AG04450 (cell line): ENCODE results near the gene MRGPRG. TPM values are rescaled to one million over a fixed set of nuclear protein-coding genes. Genes with fewer than 3 reads are reported as not detected.

Experiments
- CTCF ChIA-PET: fragments of 300-600, 350-600 bp; formaldehyde crosslinking; extraction: SDS; loops from one replicate; lab custom pipeline; 2022; ENCODE audit warnings: antibody characterized with exemption, inconsistent platforms; lab: Charles Lee
- POLR2A ChIA-PET: fragments of 350-600 bp; formaldehyde crosslinking; extraction: SDS; loops from one replicate; lab custom pipeline; 2021; ENCODE audit warnings: antibody characterized with exemption, inconsistent platforms; lab: Yijun Ruan, JAX
- DNase-seq: peaks from one replicate; pipeline ENCODE4 v3.0.0-alpha.2; 2011; ENCODE audit warnings: low read depth, low spot score
- H3K27ac ChIP-seq: one replicate; pipeline ENCODE4 v1.5.1; 2012; ENCODE audit warnings: low read depth, low read length, control low read depth
- H3K27me3 ChIP-seq: one replicate; pipeline ENCODE4 v1.6.0; 2012; ENCODE audit warnings: low read length; ENCODE audit not compliant: control insufficient read depth, insufficient read depth
- H3K4me3 ChIP-seq: 2 replicates; pipeline ENCODE4 v1.5.1; 2011; ENCODE audit warnings: mild to moderate bottlenecking, low read depth, low read length, control low read depth
- H3K9me3 ChIP-seq: 2 replicates; pipeline ENCODE4 v1.5.1; 2012; ENCODE audit warnings: low read length; ENCODE audit not compliant: control insufficient read depth, insufficient read depth
- CTCF ChIP-seq: IDR thresholded peaks from 2 replicates; pipeline ENCODE4 v1.5.1; 2011; ENCODE audit warnings: low read depth, low read length, control low read depth, inconsistent platforms
- polyA plus RNA-seq: library from polyadenylated mRNA; depleted of rRNA; stranded (reverse); fragments of >200 nt; gene quantifications from 2 replicates; pipeline ENCODE4 v1.2.3, GENCODE V29; 2011

MRGPRG gene
- polyA plus RNA-seq, 1 experiment: not detected

- ChIA-PET POLR2A (no interaction called here), CTCF (no interaction called here)
- H3K27me3 ChIP-seq: peaks cover 54% of the 10 kb centered on the region
- TF ChIP-seq CTCF: no peak
- no peak overlapping the region for H3K4me3 ChIP-seq
- H3K27ac ChIP-seq: no peak overlapping the region
- H3K9me3 ChIP-seq: peaks cover 4% of the 10 kb centered on the region; the same call in 1 of the 2 replicates
- DNase-seq: no peak
Measured at GRCh38 chr11:3224401-3225057, 5.9 kb upstream of the MRGPRG start.

- H3K27me3 ChIP-seq: peaks cover 60% of the 10 kb centered on the region
- POLR2A ChIA-PET: no interaction called here
- no peak overlapping the region for H3K27ac ChIP-seq
- H3K9me3 ChIP-seq: peaks cover 4% of the 10 kb centered on the region; the same call in 1 of the 2 replicates
- CTCF ChIA-PET: interaction anchor here (0.6 kb wide), 1 partner anchor 294 kb away, joined by 3 read pairs; no protein-coding TSS in a partner anchor
- DNase-seq: no peak
- no peak overlapping the region for H3K4me3 ChIP-seq
- no peak for TF ChIP-seq CTCF
Measured at GRCh38 chr11:3223932-3224381, 5.3 kb upstream of the MRGPRG start.

- no peak for TF ChIP-seq CTCF
- DNase-seq: no peak
- CTCF ChIA-PET: interaction anchor here (0.6 kb wide), 1 partner anchor 293 kb away, joined by 3 read pairs; no protein-coding TSS in a partner anchor
- peaks cover 64% of the 10 kb centered on the region for H3K27me3 ChIP-seq
- POLR2A ChIA-PET: no interaction called here
- peaks cover 2% of the 10 kb centered on the region; the same call in 1 of the 2 replicates for H3K9me3 ChIP-seq
- no peak overlapping the region for H3K4me3 ChIP-seq
- no peak overlapping the region for H3K27ac ChIP-seq
Measured at GRCh38 chr11:3222941-3223915, 4.6 kb upstream of the MRGPRG start.

- DNase-seq: no peak
- ChIA-PET CTCF (interaction anchor here (0.7 kb wide), 1 partner anchor 131 kb away, joined by 4 read pairs; no protein-coding TSS in a partner anchor), POLR2A (no interaction called here)
- Histone ChIP-seq H3K9me3 (no peaks in the 10 kb centered on the region; the same call in 1 of the 2 replicates), H3K27ac (no peak overlapping the region), H3K4me3 (no peak overlapping the region), H3K27me3 (peaks cover 67% of the 10 kb centered on the region)
- TF ChIP-seq CTCF: no peak
Measured at GRCh38 chr11:3222003-3222855, 3.6 kb upstream of the MRGPRG start.
